HCT116 (cell line): ENCODE data around the gene B3GNT2.
"Not testable (repeated sequence)": the region's sequence is repeated elsewhere in the genome, so short reads cannot be mapped to it uniquely, and the experiment has no call there.

ENCODE experiments used
- ATF3 ChIP-seq: IDR thresholded peaks from 2 replicates; pipeline ENCODE4 v1.6.1; 2012
- CTCF ChIP-seq, 3 experiments: fragments of 200-600 bp in 1 of 3; sonication (generic) in 1 of 3; IDR thresholded peaks in 2 of 3; conservative IDR thresholded peaks in 1 of 3; 2 replicates each; pipeline ENCODE4 v1.5.1; 2012 to 2017; ENCODE audit warnings: low read depth in 2 of 3, low read length in 2 of 3, antibody characterized with exemption in 1 of 3, borderline replicate concordance in 1 of 3, control low read depth in 1 of 3, mild to moderate bottlenecking in 1 of 3, mixed read lengths in 1 of 3, mixed run types in 1 of 3, moderate library complexity in 1 of 3; ENCODE audit not compliant: insufficient read depth in 1 of 3
- EZH2 ChIP-seq: fragments of 200-600 bp; sonication (generic); IDR thresholded peaks from 2 replicates; pipeline ENCODE4 v1.6.1; 2017; ENCODE audit warnings: antibody characterized with exemption, mixed run types
- MAX ChIP-seq: IDR thresholded peaks from 2 replicates; pipeline ENCODE4 v1.6.1; 2012
- POLR2A ChIP-seq: IDR thresholded peaks from 2 replicates; pipeline ENCODE4 v1.7.0; 2011; ENCODE audit warnings: borderline replicate concordance; ENCODE audit not compliant: insufficient read depth, insufficient read length; ENCODE audit errors: extremely low read depth
- POLR2AphosphoS5 ChIP-seq: IDR thresholded peaks from 2 replicates; pipeline ENCODE4 v1.6.1; 2011; ENCODE audit warnings: mild to moderate bottlenecking, low read depth, low read length, moderate library complexity
- RAD21 ChIP-seq: IDR thresholded peaks from 2 replicates; pipeline ENCODE4 v1.6.1; 2012; ENCODE audit warnings: low read depth, mild to moderate bottlenecking
- SP1 ChIP-seq: IDR thresholded peaks from 2 replicates; pipeline ENCODE4 v1.6.1; 2012; ENCODE audit warnings: low read depth
- ZBTB33 ChIP-seq: IDR thresholded peaks from 2 replicates; pipeline ENCODE4 v1.6.1; 2011; ENCODE audit warnings: mild to moderate bottlenecking, low read length, moderate library complexity; ENCODE audit not compliant: insufficient replicate concordance; ENCODE audit errors: extremely low read depth
- ZFX ChIP-seq: fragments of 450-650 bp; IDR thresholded peaks from 2 replicates; pipeline ENCODE4 v1.6.1; 2017

- not testable (repeated sequence) for TF ChIP-seq CTCF (IDR thresholded peaks at IDR 0.05 in 2 of 3, conservative IDR thresholded peaks at IDR 0.05 in 1 of 3; ENCODE audit: borderline replicate concordance in 1 of 3, insufficient read depth in 1 of 3, low read depth in 2 of 3, low read length in 2 of 3); POLR2A; ZBTB33; SP1; MAX; RAD21; POLR2AphosphoS5; ATF3; EZH2; ZFX
Measured at GRCh38 chr2:62268681-62269188, 72.8 kb downstream of the B3GNT2 start.
